Tongue (tissue), 2 donors: Measurements from ENCODE around the gene EEF1AKMT3. TPM values are rescaled to one million over a fixed set of nuclear protein-coding genes. Genes with fewer than 3 reads are reported as not detected.

Experiments
- DNase-seq: peaks from one replicate; pipeline ENCODE4 v3.0.0-alpha.2; 2015
- total RNA-seq: library from RNA; depleted of rRNA; stranded (reverse); fragments of >200 nt; gene quantifications from one replicate; pipeline ENCODE4 v1.2.3, GENCODE V29; 2014

Gene EEF1AKMT3
- total RNA-seq: 10.1 TPM

DNA sequence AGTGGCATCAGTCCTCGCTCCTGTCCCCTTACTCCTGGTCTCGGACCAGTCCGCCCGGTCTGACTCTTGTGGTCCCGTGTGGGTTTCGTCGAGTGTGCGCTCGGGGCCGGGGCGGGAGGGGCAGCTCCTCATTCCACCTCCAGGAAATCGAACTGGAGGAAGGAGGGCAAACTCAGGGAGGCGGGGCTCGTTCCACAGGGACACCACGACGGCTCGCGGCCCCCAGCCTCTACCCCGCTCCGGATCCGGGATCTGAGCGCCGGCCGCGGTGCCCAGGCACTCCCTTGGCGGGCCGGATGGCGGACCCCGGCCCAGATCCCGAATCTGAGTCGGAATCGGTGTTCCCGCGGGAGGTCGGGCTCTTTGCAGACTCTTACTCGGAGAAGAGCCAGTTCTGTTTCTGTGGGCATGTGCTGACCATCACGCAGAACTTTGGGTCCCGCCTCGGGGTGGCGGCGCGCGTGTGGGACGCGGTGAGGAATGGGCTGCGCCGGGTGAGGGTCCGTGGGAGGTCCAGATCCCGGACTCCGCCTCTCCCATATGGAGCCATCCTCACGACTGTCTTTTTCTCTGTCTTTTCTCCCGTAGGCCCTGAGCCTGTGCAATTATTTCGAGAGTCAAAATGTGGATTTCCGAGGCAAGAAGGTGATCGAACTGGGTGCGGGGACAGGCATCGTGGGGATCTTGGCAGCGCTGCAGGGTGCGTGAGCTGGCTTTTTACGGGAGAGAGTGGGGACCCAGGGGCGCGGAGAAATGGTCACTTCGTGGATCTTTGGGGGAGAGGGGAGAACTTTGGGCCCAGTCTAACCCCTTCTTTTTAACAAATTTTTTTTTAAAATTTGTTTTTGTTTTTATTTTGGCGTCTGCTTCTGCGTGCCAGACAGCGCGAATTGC lies at the start of gene EEF1AKMT3:
Gene EEF1AKMT3, plus strand, starts transcription at position 186 of the 894 bp plus-strand sequence. Its CDS starts 111 bp downstream, at position 297.
- DNase-seq: peak; percentile 71

DNA sequence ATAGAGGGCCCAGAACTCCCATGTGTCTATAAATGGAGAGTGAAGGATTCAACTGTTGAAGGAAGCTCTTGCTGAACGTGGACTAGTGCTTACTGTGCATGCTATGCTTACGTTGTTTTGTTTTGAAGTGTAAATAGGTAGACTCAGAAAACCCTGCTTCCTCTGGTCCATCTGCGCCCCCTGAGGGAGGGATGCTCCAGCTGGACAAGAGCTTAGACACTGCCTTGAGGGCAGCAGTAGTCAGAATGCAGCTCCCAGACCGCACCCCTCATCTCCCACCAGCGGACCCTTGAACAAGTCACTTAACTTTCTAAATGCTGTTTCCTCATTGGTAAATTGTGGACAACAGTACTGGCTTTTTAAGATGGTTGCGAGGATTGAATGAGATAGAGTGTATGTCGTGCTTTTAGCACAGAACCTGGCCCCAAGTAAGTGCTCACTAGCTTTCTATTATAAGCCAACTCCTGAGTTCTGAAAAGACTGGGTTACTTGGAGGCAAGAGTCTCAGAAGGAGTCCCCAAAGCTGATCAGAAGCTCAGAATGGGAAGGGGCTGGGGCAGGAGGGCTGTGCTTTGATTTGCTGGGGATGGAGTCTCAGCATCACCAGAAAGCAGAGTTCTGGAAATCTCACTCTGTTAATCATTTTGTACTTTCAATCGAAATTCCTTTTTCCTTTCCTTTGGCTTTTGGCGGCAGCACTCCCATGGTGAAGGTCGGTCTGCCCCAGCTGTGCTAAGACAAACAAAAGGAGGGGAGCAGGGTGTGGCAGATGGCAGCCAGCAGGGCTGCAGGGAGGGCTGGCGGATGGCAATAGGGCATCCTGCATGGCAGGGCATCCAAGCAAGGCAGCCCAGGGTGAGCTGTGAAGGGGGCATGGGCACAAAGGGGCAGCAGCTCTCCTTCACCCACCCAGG lies 49.4 kb upstream of the EEF1AKMT3 start:
- no peak for DNase-seq

DNA sequence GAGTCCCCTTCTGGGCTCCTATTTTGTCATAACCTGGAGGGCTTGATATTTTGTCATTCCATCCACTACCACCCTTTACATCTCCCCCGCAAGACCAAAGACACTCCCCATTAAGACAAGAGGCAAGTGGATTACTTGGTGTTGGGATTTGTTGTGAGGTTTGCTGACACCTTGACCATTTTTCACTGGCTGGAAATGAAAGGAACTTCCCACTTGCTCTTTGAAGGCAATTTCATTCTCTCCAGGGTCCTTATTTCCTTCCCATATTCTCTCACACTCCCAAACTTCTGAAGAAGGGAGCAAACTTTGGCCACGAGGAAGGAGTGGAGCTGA lies 48.8 kb upstream of the EEF1AKMT3 start:
- DNase-seq: no peak

DNA sequence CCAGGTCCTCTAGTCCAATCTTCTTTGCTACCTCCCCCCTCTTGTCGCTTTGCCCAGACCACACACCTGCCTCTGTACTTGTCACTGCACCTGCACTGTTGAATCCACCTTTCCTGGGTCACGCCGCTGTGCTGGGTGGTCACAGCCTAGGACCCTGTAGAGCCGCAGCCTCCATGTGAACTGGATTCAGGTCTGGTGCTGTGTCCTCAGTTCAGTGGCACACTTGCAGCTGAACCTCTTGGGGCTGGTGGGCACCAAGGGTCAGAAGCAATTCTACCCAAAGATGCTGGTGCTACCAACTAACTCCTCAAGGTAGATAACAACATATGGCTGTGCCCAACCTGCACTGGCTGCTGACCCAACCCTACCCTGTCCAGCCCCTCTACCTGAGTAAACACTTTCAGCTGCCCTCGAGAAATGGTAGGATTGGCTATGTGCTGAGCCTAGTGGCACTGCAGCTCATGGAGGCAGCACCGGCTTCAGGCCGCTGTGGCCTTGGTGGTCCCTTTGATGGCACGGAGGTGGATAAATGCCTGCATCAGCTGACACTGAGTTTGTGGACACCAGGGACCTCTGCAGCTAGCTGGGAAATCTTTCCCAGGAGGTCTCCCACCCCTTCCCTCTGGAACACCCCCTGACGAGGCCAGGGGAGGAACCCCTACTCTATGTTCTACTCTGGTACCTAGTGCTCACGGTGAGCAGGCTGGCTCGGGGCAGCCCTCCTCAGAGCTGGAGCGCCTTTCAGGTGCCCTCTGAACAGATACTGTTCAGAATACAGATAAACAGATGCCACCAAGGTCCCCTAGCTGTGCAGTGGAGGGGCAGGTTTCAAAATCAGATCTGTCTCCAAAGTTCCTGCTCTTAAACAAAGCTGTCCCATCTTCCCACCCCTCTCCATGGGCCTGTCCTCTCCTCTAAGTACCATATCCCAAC lies 48.1 kb upstream of the EEF1AKMT3 start:
- no peak for DNase-seq

DNA sequence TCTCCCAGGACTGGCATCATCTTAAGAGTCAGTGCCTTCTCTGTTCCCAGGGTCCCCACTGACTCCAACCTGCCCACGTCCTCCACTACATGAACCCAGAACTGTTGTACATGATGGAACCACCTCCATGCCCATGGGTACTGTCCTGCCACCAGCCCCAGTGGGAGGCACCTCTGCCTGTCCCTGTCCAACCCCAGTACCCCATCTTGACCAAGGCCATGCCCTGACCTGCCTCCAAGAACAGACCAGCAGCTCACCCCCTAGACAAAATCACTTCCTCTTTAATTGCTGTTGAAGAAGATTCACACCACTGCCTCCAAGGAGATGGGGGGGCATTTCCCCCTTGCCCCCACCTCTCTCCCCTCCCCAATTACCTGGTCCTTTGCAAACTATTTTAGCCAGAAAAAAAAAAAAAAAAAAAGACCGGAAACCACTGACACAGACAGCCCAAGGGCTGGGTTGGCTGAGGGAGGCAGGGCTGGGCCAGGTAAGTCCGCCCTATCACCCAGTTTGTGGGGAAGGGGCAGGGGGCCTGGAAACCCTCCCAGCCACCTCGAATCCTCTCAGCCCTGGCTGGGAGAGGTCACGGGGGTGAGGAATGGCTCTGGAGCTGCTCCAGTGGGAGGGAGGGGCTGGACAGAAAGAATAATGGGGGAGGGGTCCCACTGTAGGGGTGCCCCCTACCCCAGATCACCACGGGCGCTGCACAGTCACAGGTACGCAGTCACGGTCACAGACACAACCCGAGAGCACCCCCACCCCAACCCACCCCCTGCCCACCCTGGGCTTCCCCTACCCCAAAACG lies 47.3 kb upstream of the EEF1AKMT3 start:
- DNase-seq: no peak

DNA sequence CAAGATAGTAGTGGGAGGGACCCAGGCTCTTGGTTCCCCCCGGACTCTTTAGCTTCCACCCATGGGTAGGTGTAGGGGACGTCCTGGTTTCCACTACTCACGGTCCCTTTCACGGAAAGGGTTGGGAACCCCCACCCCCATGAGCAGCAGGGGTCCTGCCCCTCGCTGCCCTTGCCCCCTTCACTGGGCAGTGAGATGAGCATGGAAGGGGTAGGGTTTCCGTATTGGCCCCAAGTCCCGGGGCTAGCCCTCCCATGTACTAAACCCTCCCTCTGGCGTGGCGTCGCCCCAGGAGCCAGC lies 46.6 kb upstream of the EEF1AKMT3 start:
- no peak for DNase-seq

DNA sequence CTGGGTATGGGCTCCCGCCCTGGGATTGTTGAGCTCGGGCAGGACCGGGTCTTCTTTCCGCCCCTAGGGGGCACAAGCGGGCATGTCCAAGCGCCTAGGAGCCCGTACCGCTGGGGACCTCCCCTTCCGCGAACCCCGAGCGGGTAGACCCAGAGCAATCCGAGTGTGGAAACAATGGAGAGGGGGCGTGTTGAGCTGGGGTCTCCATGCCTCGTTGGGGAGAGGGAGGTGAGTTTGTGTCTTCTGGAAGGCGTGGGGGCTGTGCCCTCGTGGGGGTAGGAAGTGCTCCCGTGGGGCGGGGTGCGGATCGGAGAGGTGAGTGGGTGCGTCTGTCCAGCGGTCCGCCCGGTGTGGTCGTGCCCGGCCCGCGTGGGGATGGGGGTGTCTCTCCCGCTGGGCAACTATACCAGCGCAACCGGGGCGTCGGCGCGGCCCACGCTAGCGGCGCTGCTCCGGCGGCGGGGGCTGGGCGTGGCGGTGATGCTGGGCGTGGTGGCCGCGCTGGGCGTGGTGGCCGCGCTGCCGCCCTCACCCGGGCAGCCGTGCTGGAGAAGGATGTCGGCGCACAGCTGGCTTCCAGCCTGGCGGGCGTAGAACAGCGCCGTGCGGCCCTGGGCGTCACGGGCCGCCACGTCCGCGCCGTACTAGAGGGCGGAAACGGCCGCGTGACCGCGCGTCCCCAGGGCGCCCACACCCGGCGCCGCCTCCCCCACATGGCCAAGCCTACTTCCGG lies 46.1 kb upstream of the EEF1AKMT3 start:
- DNase-seq: peak; percentile 92

DNA sequence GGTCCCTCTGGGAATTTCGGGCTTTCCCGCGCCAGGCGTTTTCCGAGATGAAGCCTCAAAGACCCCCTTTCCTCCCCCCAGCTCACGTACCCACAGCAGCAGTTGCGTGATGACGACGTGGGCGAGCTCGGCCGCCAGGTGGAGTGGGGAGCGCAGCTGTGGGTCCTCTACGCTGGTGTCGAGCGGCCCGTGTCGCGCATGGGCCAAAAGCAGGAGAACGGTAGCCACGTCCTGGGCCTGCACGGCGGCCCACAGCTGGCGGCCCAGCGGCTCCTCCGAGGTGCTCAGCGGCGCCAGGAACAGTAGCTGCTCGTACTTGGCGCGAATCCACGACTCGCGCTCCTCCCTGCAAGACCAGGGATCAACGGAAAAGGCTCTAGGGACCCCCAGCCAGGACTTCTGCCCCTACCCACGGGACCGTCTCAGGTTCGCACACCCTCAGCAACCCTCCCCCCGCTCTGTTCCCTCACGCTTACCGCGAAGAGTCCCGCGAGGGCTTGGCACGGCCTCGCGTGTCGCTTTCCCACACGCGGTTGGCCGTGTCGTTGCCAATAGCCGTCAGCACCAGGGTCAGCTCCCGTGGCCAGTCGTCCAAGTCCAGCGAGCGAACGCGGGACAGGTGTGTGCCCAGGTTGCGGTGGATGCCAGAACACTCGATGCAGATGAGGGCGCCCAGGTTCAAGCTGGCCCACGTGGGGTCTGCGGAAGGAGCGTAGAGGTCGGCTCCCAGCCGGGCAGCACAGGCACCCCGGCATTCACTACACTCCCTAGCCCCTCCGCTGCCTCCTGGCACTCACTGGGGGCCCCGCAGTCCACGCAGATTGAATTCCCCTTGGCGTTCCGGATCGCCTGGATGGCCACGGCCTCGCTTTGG lies 45.3 kb upstream of the EEF1AKMT3 start:
- peak; percentile 68 for DNase-seq

DNA sequence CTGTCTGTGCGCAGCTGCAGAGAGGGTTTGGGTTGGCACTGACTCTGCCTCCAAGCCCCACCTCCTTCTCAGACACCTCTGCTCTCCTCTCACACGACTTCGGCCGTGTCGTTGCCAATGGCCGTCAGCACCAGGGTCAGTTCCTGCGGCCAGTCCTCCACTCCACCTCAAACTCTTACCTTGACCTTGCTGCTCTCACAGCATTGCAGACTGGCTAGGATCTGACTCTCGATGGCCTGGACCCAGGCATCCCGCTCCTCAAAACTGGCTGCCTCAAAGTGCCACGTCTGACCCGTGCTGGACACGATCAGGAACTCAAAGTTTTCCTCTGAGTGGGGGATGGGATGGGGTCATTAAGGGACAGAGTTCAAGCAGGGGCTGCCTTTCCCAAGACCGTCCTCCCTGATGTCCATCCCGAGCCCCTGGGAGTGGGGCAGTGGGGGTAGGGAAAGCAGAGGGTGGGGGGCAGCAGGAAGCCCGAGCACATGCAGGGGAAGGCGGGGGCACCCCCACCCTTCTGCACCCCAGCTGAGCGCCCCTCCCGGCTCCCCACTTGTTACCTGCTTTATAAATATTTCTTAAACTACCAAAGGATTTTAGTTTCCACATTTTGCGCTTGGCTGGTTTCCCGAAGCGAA lies 44.5 kb upstream of the EEF1AKMT3 start:
- peak; percentile 30 for DNase-seq

DNA sequence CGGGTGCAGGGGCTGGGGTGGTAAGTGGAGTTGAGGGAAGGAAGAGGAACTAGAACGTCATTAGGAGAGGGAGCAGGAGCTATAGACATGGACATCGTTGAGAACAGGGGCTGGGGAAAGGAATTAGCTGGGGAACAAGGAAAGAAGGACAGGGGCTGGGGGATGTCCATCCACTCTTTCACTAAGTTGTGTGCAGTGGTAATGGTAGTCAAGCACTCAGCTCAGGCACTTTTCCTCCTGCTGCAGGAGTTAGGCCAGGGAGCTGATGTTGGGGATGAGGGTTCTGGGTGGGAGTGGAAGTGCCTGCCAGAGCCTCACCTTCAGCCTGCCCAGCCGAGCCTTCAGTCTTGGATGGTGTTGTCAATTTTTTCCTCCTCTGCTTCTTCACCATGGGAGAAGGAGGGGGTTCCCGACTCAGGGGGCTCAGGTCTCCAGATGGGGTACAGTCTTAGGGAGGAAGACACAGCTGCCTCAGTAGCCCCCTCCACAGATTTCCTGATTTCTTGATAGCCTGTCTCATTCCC lies 43.0 kb upstream of the EEF1AKMT3 start:
- DNase-seq: no peak

DNA sequence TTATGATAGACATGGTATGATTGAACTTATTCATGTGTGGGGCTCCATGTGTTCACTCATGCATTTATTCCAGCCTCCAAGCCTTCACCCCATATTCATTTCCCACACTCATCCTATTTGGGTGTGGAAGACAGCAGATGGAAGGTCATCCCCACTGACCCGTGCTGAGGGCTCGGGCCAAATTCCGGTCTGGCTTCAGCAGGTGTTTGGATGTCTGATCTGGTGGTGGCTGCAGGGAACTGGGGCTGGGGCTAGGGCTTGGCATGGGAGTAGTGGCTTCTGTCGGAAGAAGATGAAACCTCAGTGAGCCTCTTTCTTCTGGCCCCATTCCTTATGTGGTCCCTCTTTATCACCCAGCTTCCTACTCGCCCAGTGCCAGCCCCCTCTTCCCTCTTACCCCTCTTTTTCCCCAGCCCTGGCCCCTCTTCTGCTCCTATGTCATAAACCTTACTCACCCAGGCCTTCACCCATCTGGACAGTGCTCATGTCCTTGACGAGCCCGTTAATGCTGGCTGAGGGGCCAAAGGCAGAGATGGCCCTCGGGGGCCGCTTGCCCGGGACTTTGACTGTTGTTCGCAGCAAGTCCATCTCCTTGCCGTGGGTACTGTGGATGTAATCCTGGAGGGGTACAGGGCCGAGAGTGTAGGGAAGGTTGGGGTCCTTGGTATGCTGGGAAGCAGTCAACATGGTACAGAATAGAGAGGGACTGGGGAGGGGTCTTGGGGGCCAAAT lies 41.9 kb upstream of the EEF1AKMT3 start:
- no peak for DNase-seq

DNA sequence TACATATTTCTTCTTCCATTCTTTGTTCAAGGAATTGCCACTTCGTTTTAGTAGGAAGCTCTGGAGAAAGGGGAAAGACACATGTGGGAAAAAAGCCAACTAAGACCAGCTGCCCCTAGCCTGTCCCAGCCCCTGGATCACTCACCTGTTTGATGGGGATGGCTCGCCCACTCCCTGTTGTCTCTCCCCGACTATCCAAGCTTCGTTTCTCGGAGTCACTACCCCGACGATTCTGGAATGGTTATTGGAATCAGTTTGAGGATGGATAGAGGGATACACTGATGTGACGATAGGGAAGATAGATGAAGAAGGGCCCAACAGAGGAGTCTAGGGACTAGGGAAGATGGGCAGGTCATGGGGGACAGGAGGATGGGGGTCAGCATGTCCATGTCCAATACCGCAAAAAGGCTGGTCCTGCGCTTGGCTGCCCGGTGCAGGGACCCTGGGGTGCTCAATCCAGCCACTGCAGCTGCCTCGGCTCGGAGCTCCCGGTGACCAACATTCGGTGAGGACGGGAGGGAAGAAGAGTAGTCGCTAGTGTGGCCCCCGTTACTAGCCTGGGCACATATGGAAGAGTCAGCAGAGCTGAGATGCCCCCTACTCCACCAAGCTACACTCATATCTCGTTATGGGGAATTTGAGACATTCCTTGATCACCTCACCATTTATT lies 40.9 kb upstream of the EEF1AKMT3 start:
- no peak for DNase-seq

DNA sequence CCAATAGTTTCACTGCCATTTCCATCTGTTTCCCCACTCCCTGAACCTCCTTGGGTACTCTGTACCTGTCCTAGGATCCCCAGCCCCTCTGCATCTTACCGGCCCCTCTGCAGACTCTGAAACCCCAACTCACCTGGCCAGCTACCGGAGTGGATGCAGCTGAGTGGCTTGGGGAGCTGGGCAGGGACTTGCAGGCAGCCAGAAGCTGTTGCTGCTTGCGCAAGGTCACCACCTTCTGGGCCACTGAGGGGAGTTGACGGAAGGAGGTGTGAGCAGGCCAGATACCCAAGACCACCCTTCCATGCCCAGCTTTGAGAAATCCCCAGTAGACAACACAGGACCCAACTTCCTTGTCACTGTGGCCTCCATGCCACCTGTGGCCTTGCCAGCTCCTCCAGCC lies 40.1 kb upstream of the EEF1AKMT3 start:
- DNase-seq: no peak

DNA sequence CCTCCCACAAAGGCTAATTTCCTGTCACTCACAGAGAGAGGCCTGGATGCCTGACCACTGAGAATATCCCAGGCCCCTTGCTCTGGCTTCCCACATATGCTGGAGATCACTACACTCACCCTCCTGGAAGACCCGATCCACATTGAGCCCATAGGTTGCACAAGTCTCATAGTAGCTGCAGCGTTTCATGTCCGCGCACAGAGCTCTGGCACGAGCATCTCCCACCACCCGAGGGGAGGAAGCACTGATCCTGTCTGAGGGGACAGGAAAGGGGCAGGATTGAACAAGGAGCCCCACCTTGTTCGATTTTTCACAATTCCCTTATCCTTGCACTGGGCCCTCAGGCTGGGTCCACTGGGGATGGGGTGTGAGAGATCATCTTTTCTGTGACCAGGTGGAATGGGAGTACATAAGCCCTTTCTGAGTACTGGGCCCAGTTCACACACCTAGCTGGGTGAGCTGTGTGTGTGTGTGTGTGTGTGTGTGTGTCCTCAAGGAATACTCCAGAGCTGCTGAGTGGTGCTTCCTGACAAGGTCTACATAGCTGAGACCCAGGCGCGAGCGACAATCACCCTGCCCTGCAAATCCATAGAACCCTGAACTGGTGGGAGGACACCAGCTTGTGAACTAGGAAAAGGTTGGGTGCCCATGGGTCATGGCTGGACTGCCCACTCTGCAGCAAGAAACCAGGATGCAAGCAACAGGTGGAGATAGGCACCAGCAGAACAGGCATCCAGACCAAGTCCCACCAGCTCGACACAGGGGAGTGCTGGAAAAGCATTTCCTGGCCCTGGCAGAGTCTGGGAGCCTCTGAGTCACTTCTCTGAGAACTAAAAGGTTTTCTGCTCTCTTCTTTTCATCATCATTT lies 39.5 kb upstream of the EEF1AKMT3 start:
- no peak for DNase-seq

DNA sequence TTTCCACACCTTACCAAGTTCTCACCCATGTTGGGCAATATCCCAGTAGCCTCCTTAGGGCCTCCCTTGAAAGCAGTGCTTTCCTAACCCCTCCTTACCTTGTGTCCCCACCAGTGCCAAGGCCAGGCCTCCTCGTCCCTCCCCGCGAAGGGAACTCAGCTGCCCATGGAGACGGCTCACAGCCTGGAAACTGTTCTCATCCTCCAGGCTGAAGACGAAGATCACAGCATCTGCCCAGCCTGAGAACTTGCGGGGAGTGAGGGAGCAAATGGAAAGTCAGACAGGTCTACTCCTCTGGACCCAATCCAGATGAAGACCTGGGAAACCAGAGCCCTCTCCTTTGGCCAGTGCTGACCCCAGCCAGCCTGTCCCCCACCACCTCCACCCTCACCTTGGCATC lies 38.5 kb upstream of the EEF1AKMT3 start:
- no peak for DNase-seq

DNA sequence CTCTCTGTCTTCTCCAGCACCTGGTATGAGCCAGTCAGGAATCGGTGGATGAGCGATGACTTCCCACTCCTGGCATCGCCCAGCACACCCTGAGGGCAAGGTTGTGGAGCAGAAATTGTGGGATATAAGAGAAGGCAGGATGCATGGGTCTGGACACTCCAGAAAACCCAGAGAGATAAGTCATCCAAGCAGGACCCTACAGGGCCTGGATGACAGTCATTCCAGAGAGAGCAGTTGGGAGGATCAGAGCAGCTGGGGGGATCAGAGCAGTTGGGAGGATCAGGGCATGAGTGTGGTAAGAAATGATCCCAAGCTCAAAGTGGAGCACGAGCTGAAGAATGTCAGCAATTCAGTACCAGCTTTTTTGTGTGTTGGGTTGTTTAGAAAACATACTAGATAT lies 37.8 kb upstream of the EEF1AKMT3 start:
- DNase-seq: peak; percentile 67
